Left kidney (tissue), 2 donors: ENCODE results near the gene ZCCHC9. TPM values are rescaled to one million over a fixed set of nuclear protein-coding genes. Genes with fewer than 3 reads are reported as not detected.
"Not testable (repeated sequence)": the region's sequence is repeated elsewhere in the genome, so short reads cannot be mapped to it uniquely, and the experiment has no call there.

Source experiments
- DNase-seq: peaks from one replicate; pipeline ENCODE4 v3.0.0-alpha.2; 2013
- polyA plus RNA-seq: library from polyadenylated mRNA; unstranded; fragments of 120-200 nt; gene quantifications from one replicate; pipeline ENCODE4 v1.2.1, GENCODE V29; 2013; ENCODE audit not compliant: insufficient read length

The ZCCHC9 gene
- polyA plus RNA-seq, 1 donor = 46.7 TPM

- DNase-seq = no peak
Measured at GRCh38 chr5:81302596-81302995, 1.2 kb downstream of the ZCCHC9 start.

GRCh38 chr5:81303563-81303962, 2.2 kb downstream of the ZCCHC9 start:
- no peak for DNase-seq

GRCh38 chr5:81305785-81306184, 4.4 kb downstream of the ZCCHC9 start:
- no peak for DNase-seq

- no peak for DNase-seq
Measured at GRCh38 chr5:81308836-81309235, 7.4 kb downstream of the ZCCHC9 start.

- DNase-seq = no peak
Measured at GRCh38 chr5:81310402-81311063, 9.1 kb downstream of the ZCCHC9 start.

- no peak for DNase-seq
Measured at GRCh38 chr5:81313278-81313677, 11.9 kb downstream of the ZCCHC9 start.

GRCh38 chr5:81313686-81314085, 12.3 kb downstream of the ZCCHC9 start:
- no peak for DNase-seq

- DNase-seq = no peak
Measured at GRCh38 chr5:81314581-81314980, 13.2 kb downstream of the ZCCHC9 start.

- DNase-seq = no peak
Measured at GRCh38 chr5:81315336-81315735, 13.9 kb downstream of the ZCCHC9 start.

- no peak for DNase-seq
Measured at GRCh38 chr5:81315830-81316229, 14.4 kb downstream of the ZCCHC9 start.

GRCh38 chr5:81316571-81316970, 15.2 kb downstream of the ZCCHC9 start:
- DNase-seq = no peak

- DNase-seq = no peak
Measured at GRCh38 chr5:81317536-81317935, 16.1 kb downstream of the ZCCHC9 start.

GRCh38 chr5:81326554-81326953, 25.2 kb downstream of the ZCCHC9 start:
- no peak for DNase-seq

- DNase-seq = no peak
Measured at GRCh38 chr5:81334304-81335061, 33.1 kb downstream of the ZCCHC9 start.

- no peak for DNase-seq
Measured at GRCh38 chr5:81335946-81336345, 34.6 kb downstream of the ZCCHC9 start.

GRCh38 chr5:81336556-81336955, 35.2 kb downstream of the ZCCHC9 start:
- DNase-seq = peak; percentile 34

GRCh38 chr5:81337803-81338202, 36.4 kb downstream of the ZCCHC9 start:
- DNase-seq = no peak

- not testable (repeated sequence) for DNase-seq
Measured at GRCh38 chr5:81338213-81338612, 36.8 kb downstream of the ZCCHC9 start.

GRCh38 chr5:81344736-81345135, 43.3 kb downstream of the ZCCHC9 start:
- DNase-seq = no peak

GRCh38 chr5:81345411-81346003, 44.1 kb downstream of the ZCCHC9 start:
- no peak for DNase-seq

GRCh38 chr5:81349161-81349560, 47.8 kb downstream of the ZCCHC9 start:
- no peak for DNase-seq

- DNase-seq = no peak
Measured at GRCh38 chr5:81350507-81350906, 49.1 kb downstream of the ZCCHC9 start.

GRCh38 chr5:81353189-81353588, 51.8 kb downstream of the ZCCHC9 start:
- no peak for DNase-seq
